GM18517 (cell line): ENCODE measurements around the gene ZNF433.
"Not testable (repeated sequence)": the region's sequence is repeated elsewhere in the genome, so short reads cannot be mapped to it uniquely, and the experiment has no call there.

ENCODE experiments used
- ATAC-seq: cut with Tn5 transposase; IDR thresholded peaks from one replicate; pipeline ENCODE4 v1.9.1; 2021; ENCODE audit warnings: mild to moderate bottlenecking, moderate library complexity; ENCODE audit not compliant: unreplicated experiment

ZNF433 gene

DNA sequence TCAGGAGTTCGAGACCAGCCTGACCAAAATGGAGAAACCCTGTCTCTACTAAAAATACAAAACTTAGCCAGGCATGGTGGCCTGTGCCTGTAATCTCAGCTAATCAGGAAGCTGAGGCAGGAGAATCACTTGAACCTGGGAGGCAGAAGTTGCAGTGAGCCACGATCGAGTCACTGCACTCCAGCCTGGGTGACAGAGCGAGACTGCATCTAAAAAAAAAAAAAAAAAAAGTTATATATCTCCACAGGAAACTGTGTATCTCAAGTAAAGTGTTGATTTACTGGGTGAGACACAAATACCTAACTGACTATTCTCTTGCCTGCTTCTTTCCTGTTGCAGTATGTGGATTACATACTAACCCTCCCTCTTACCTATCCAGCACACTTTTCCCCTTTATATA, 43.6 kb downstream of the ZNF433 start:
- ATAC-seq, result not testable (repeated sequence)

DNA sequence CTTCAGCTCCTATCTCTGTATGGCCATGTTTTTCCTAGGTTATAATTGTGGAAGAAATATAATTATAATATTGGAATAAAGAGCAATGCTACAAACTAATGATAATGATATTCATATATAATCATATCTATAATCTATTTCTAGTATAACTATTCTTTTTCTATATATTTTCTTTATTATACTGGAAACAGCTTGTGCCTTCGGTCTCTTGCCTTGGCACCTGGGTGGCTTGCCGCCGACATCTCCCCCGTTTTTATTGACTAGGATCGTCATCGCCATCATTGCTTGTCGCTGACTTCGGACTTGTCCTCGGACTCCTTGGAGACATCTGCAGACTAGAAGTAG, 46.4 kb downstream of the ZNF433 start:
- ATAC-seq, result no peak

DNA sequence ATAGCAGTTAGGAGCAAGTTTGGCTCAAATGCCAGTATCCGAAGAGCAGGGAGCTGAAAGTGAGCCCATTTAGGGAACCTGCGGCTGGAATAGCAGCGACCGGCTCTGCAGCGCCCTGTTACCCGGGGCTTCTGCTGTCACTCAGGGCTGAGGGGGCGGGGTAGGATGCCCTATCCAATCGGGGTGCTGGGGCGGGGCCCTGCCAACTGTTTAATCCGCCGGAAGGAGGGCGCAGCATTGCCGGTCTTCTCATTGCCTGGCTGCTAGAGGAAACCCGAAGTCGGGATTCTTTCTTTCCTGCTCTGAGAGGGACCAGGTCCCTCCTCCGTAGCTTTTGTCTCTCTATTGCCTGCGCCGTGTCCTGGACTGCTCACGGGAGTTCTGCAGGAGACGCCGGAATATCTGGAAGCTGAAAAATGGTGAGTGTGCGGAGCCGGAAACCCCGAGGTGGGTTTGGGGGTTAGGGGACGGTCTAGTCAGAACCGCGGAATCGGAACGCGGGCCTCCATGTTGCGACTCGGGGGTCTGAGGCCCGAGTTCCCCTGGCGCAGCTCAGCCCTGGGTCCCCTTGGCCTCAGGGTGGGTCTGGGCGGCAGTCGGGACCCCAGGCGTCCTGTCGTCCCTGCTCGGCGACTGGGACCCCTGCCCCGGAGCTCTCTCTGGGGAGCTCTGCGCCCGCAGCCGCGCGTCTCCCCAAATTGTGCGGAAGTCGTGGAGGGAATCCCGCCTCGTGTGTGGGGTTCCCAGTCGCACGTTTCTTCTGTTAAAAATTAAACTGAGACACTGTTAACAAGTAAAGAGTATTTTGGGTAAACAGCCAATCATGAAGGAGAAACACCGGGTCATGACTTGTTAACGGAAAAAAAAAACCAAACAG, 47.8 kb downstream of the ZNF433 start:
- peak; percentile 62 for ATAC-seq

DNA sequence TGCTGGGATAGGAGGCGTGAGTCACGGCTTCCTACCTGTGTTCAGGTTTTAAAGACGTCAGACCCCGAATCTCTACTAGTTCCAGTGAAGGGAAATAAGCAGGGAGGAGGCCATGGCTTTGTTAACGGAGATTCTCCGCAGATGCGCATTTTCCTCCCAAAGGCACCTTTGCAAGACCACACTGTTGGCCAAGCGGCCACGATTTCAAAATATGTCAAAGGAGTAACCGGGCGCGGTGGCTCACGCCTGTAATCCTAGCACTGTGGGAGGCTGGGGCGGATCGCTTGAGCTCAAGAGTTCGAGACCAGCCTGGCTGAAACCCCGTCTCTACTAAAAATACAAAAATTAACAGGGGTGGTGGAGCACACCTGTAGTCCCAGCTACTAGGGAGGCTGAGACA, 48.7 kb downstream of the ZNF433 start:
- ATAC-seq, result no peak

DNA sequence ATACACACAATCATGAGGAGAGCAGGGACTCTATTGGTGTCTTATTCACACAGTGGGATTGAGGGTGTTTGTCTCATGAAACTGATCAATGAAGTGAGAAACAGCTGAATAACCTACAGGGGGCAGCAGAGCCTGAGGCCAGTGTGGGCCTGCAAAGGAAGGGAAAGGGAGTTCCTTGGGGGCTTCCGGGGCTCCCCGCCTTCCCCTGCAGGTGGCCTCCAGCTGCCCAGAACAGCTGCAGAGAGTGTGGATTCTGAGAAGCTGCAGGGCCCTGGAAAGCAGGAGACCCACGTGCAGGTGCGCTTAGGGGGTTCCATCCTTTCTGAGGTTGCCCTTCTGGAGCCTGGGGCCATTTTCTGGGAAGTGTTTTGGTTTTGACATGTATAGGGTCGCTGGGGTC, 50.5 kb downstream of the ZNF433 start:
- no peak for ATAC-seq

DNA sequence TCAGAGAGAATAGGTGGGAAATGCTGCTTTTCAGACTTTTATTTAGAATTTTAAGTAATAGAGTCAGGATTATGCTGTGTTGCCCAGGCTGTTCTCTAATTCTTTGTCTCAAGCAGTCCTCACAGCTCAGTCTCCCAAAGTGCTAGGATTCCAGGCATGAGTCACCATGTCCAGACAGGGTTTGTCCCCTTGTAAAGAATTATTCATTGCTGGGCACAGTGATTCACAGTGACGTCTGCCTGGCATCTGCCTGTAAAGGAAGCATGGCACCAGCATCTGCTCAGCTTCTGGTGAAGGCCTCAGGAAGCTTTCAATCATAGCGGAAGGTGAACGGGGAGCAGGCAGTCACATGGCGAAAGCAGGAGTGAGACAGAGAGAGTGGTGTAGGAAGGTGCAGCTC, 53.0 kb downstream of the ZNF433 start:
- ATAC-seq, result no peak

DNA sequence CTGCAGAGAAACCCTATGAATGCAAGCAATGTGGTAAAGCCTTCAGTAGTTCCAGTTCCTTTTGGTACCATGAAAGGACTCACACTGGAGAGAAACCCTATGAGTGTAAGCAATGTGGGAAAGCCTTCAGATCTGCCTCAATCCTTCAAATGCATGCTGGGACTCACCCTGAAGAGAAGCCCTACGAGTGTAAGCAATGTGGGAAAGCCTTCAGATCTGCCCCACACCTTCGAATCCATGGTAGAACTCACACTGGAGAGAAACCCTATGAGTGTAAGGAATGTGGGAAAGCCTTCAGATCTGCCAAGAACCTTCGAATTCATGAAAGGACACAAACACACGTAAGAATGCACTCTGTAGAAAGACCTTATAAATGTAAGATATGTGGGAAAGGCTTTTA, 56.0 kb downstream of the ZNF433 start:
- ATAC-seq, result no peak

DNA sequence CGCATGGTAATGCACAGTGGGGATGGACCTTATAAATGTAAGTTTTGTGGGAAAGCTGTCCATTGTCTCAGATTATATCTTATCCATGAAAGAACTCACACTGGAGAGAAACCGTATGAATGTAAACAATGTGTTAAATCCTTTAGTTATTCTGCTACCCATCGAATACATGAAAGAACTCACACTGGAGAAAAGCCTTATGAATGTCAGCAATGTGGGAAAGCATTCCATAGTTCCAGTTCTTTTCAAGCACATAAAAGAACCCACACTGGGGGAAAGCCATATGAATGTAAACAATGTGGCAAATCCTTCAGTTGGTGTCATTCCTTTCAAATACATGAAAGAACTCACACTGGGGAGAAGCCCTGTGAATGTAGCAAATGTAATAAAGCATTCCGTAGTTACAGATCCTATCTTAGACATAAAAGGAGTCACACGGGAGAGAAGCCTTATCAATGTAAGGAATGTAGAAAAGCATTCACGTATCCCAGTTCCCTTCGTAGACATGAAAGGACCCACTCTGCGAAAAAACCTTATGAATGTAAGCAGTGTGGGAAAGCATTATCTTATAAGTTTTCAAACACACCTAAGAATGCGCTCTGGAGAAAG, 56.9 kb downstream of the ZNF433 start:
- no peak for ATAC-seq

DNA sequence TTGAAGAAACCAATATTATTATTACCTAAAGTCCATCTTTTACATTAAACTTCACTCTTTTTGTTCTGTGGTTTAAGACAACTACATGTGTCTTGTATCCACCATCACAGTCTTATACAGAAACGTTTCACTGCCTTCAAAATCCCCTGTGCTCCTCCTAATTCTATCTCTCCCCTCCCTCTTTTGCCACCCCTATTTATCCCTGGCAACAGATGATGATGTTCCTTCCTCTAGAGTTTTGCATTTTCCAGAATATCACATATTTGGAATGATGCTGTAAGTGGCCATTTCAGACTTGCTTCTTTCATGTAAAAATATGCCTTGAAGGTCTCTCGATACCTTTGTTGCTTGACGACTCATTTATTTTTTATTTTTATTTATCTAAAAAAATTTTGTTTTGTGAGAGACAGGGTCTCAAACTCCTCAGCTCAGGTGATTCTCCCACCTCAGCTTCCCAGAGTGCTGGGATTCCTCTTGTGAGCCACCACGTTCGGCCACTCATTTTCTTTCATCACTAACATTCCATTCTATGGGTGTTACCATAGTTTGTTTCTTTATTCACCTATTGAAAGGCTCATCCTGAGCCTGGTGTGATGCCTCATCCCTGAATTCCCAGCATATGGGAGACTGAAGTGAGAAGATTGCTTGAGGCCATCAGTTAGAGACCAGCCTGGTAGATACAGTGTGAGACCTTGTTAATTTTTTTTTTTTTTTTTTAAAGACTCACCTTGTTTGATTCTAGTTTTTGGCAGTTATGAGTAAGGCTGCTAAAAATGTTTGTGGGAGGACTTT, 62.3 kb downstream of the ZNF433 start:
- no peak for ATAC-seq

DNA sequence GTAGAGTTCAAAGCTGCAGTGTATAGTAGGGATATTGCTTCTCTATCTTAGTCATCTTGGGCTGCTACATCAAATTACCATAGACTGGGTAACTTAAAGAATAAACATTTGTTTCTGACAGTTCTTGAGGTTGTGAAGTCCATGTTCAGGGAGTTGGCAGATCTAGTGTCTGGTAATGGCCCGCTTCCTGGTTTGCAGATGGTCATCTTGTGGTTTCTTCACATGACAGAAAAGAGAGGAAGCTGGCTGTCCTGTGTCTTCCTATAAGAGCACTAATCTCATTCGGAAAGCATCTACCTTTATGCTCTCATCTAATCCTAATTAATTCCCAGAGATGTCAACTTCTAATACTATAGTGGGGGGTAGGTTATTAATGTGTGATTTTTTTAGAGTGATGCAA, 64.4 kb downstream of the ZNF433 start:
- no peak for ATAC-seq

DNA sequence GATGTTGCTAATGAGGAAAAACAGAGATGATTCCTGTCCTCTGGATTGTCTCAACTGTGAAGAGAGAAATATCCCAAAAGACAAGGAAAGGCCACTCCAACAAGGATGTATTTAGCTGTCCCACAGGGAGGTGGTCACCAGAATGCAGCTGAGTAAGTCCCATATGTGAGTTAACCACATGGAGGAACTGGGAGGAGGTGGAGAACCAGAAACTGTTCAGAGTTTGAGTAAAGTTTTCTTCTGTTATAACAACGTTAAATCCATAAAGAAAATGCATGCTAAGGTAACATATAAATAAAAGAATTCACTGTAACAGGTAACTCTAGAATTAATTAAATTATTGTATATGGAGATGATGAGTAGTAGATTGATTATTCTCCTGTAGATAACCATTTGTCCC, 65.3 kb downstream of the ZNF433 start:
- ATAC-seq, result no peak

DNA sequence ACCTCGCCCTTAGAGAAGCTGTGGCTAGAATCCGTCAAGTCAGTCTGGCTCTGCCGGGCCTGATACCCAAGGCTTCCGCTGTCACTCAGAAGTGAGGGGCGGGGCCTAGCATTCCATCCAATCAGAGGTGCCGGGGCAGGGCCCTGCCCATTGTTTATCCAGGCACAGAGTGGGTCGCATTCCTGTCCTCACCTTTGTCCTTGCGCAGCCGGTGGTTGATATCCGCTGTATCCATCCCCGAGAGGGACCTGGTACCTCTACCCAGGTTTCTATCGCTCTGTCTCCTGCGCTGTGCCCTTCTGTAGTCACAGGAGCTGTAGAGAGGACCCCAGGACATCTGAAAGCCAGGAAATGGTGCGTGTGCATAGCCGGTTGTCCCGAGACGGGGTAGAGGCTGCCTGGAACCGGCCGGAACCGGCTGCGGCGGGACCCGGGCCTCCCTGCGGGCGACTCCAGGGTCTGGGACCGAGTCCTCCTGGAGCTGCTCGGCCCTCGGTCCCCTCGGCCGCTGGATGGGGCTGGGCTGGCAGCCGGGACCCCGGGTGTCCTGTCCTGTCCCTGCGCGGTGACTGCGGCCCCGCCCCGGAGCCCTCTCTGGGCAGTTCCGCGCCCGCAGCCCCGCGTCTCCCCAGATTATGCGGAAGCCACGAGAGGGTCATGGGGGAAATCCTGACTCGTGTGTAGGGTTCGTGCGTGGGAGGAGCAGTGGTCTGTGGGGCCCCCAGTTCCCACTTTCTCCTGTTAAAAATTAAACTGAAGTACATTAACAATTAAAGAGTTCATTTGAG, 70.4 kb downstream of the ZNF433 start, which contains the start of gene ZNF763:
TSS of gene ZNF763 (plus strand) at position 183 of the 788 bp plus-strand sequence. CDS start at position 352, 169 bp downstream.
- ATAC-seq, result peak; percentile 78
